NB4 (cell line): Measurements from ENCODE around the gene S100A13.

Experiments used
- DNase-seq: peaks from one replicate; pipeline ENCODE4 v3.0.0; 2010; ENCODE audit warnings: low read depth
- H3K4me3 ChIP-seq: one replicate; pipeline ENCODE4 v1.5.1; 2011; ENCODE audit warnings: mild to moderate bottlenecking, low read depth, low read length, moderate library complexity
- CTCF ChIP-seq: IDR thresholded peaks from one replicate; pipeline ENCODE4 v1.5.1; 2012; ENCODE audit warnings: low read depth, low read length
- MAX ChIP-seq: IDR thresholded peaks from 2 replicates; pipeline ENCODE4 v1.6.1; 2011; ENCODE audit warnings: low read depth, low read length
- MYC ChIP-seq: IDR thresholded peaks from 2 replicates; pipeline ENCODE4 v1.6.1; 2011; ENCODE audit warnings: low read depth, low read length
- POLR2A ChIP-seq: IDR thresholded peaks from 2 replicates; pipeline ENCODE4 v1.6.1; 2011; ENCODE audit warnings: mild to moderate bottlenecking; ENCODE audit not compliant: insufficient read length; ENCODE audit errors: extremely low read depth

S100A13 gene

GRCh38 chr1:153614189-153614900 lies 13.0 kb downstream of the S100A13 start:
- no peak for DNase-seq
- no peak overlapping the region for H3K4me3 ChIP-seq
- TF ChIP-seq MAX (no peak), POLR2A (no peak), MYC (no peak), CTCF (no peak)

- no peak overlapping the region for H3K4me3 ChIP-seq
- TF ChIP-seq CTCF (no peak), MAX (no peak), POLR2A (no peak), MYC (no peak)
- DNase-seq = no peak
Measured at GRCh38 chr1:153613406-153613805, 13.9 kb downstream of the S100A13 start.

GRCh38 chr1:153612755-153613331 lies 14.5 kb downstream of the S100A13 start, which contains the start of gene S100A16:
Gene S100A16, minus strand, starts transcription at chr1:153613137. Its CDS starts 4,986 bp downstream, at chr1:153608151.
- no peak for DNase-seq
- H3K4me3 ChIP-seq = no peak within 1 kb of the TSS
- TF ChIP-seq MYC = no peak
- no peak for TF ChIP-seq POLR2A
- no peak for TF ChIP-seq CTCF
- TF ChIP-seq MAX = no peak

GRCh38 chr1:153612111-153612754 lies 15.1 kb downstream of the S100A13 start:
- DNase-seq = no peak
- H3K4me3 ChIP-seq = no peak overlapping the region
- no peak for TF ChIP-seq CTCF
- no peak for TF ChIP-seq POLR2A
- no peak for TF ChIP-seq MYC
- no peak for TF ChIP-seq MAX

GRCh38 chr1:153611356-153611755 lies 15.9 kb downstream of the S100A13 start:
- no peak for TF ChIP-seq CTCF
- TF ChIP-seq MAX = no peak
- TF ChIP-seq POLR2A = no peak
- TF ChIP-seq MYC = no peak
- DNase-seq = no peak
- no peak overlapping the region for H3K4me3 ChIP-seq
